IPS-NIHi11 (cell line): ENCODE measurements around the gene ANXA11.
"Not testable (repeated sequence)": the region's sequence is repeated elsewhere in the genome, so short reads cannot be mapped to it uniquely, and the experiment has no call there.

Experiments used
- DNase-seq: peaks from one replicate; pipeline ENCODE4 v3.0.0; 2012; ENCODE audit warnings: mixed read lengths, low spot score

ANXA11 gene

GRCh38 chr10:80207768-80208370 lies 2.5 kb upstream of the ANXA11 start:
- no peak for DNase-seq

DNA sequence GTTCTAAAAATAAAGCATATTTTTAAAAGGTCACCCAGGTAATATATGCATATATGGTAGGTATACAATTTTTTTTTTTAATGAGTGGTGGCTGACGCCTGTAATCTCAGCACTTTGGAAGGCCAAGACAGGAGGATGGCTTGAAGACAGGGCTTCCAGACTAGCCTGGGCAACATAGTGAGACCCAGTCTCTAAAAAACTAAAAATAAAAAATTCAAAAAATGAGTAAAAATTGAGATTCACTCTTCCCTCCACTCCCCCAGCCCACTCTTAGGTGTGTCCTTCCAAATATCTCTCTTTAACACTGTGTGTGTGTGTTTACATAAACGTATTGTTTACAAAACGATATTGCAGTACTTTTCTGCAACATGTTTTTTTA lies 929 bp upstream of the ANXA11 start:
- no peak for DNase-seq

- peak; percentile 45 for DNase-seq
These were observed 460 bp downstream of the ANXA11 start for GRCh38 chr10:80204677-80205476.

DNA sequence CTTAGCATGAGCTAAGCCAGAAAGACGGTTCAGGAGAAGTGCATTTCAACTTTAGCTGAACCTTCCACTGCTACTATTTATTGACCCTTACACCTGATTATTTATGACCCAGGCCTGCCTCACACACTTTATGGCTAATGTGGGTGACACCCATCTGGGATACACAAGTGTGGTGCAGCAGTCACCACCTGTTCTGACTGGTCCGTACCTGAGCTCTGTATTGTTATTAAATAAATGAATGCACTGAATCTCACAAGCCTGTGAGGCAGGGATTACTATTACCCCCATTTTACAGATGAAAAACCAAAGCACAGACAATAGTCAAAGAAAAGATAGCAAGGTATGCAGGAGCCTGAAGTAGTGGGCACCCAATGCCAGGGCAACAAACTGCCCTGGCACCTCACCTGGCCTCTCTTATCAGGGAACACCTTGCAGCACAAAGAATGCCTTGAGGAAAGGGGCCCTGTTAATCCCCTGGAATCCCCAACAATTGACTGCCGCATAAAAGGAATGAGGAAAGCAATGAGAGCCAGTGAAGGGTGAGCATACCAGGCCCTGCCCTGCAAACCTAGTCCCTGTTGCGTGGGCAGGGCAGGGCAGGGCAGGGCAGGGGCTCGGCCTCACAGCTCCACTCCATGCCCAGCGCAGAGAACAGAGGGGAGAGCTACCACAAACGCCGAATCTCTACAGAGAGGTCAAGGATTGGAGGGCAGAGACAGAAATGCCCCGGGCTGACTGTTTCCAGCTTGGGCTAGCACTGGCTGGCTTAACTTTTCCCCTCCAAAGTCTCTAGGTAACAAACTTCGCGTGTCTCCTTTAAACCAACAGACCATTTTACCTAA lies 1.3 kb downstream of the ANXA11 start:
- DNase-seq: peak; percentile 58

DNA sequence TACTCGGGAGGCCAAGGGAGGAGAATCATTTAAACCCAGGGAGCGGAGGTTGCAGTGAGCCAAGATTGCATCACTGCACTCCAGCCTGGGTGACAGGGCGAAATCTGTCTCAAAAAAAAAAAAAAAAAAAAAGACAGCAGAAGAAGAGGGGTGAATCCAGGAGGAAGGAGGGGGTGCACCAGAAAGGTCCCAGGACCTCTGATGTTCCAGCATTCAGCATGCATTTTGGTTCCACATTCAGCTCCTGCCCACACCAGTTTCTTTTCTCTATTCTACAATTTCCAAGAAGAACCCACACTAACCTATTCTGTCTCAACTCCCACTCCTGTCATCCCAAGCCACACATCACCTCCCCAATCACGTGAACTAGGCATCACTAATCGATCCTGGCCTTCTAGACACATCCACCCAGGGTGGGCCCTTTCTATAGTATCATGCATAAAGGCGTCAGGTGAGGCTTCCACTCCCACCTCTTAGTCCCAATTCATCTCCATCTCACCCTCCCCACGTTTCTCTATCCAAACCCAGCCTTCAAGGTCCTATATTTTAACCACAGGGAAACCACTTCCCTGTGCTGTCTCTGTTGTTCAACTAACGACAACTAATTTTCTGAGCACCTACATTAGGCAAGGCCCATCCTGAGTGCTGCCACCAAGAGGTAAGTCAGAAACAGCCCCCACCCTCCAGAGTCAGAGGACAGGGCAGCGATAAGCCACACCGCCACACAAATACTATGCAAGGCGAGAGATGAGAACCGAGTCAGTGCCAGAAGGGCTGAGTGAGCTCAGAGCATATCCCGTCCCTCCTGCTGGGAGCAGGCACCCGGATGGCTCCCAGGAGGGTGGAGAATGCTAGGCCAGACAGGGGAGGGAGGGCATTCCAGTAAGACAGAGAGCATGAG lies 2.2 kb downstream of the ANXA11 start:
- peak; percentile 67 for DNase-seq

GRCh38 chr10:80202530-80202929 lies 2.8 kb downstream of the ANXA11 start:
- DNase-seq: not testable (repeated sequence)

- no peak for DNase-seq
These were observed 3.7 kb downstream of the ANXA11 start for GRCh38 chr10:80201608-80202141.

- no peak for DNase-seq
These were observed 4.7 kb downstream of the ANXA11 start for GRCh38 chr10:80200687-80201086.

DNA sequence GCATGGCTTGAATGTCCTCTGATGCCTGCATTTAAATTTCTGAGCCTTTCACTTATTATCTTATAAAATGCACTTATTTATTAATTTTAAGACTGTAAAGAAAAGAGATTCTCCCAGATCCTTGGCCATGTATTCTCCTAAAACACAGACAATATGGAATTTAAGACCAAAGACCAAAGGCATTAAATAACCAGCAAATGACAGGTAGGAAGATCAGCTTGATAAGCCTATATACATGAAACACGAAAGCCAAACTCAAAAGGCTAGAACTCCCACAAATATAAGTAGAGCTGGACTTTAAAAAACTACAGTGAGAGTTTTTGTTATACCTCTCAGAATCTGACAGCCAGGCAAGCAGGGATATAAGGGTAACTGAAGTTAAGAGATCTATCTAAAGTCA lies 5.1 kb downstream of the ANXA11 start:
- DNase-seq: no peak

- no peak for DNase-seq
These were observed 5.5 kb downstream of the ANXA11 start for GRCh38 chr10:80199828-80200227.

DNA sequence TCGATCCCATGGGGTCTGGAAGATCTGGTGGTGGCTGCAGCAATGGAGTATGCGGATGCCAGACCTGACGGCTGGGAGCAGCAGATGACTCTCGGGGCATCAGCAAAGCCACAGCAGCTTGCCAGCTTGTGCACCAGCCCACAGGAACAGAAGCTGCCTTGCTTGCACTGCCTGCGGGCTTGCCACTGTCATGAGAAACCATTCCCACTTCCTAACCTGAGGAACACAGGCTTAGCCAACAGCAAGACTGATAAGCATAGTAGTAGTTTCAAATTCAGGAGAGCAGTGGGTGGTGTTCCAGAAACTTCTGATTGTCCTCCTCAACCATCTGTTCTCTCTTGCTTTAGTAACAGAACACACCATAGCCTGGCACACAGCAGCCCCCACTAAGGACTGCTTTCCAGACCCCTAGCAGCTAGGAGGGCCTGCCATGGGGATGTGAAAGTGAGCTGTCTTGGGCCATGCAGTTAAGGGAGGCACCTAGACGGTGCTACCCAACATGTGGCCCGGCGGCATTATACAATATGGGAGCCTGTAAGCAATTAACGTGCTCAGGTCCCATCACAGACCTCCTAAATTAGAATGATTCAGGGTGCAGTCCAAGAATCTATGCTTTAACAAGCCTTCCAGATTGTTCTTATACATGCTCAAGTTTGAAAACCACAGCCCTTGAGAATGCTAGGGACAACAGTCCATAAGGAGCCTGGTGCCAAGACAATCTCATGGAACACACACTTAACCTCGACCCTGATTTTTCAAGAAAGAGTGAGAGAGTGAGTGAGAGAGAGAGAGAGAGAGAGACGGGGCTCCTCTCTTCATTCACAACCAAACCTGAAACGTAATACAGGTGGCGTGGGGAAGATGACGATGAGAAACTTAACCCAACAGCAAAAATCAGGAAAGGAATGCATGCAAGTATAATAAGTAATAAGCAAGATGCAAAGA lies 7.1 kb downstream of the ANXA11 start:
- no peak for DNase-seq

GRCh38 chr10:80196950-80197315 lies 8.4 kb downstream of the ANXA11 start:
- no peak for DNase-seq

GRCh38 chr10:80196270-80196949 lies 8.9 kb downstream of the ANXA11 start:
- no peak for DNase-seq

GRCh38 chr10:80195046-80195574 lies 10.2 kb downstream of the ANXA11 start:
- DNase-seq: no peak

DNA sequence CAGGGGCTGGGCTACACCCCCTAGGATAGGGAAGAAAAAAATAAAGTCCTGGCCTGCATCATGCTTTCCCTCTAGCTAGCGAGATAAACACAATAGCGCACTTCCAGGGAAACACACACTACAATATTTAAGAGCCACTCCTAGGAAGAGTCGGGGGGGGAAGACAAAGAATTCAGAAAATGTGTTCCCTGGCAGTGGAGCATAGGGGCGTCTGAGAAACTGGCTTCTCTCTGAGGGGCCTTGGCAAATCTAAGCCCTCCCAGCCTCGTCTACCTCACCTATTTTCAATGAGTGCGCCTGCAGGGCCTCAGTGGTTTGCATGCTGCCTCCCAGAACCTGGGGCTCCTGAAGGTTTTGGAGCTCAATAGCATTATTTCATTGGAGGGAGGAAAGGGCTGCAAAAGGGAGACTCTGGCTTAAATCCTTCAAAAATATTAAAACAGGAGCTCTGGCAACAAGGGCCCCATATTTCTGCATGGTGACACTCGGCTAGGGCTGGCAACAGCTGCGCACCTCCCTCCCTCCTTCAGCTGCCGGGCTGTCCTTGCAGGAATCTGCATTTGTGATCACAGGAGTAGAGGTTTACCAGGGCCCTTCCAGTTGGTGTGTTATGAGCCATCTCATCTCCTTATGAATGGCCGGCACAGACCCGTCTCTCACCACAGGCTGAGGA lies 10.8 kb downstream of the ANXA11 start:
- DNase-seq: no peak

GRCh38 chr10:80192553-80192952 lies 12.8 kb downstream of the ANXA11 start:
- DNase-seq: no peak

DNA sequence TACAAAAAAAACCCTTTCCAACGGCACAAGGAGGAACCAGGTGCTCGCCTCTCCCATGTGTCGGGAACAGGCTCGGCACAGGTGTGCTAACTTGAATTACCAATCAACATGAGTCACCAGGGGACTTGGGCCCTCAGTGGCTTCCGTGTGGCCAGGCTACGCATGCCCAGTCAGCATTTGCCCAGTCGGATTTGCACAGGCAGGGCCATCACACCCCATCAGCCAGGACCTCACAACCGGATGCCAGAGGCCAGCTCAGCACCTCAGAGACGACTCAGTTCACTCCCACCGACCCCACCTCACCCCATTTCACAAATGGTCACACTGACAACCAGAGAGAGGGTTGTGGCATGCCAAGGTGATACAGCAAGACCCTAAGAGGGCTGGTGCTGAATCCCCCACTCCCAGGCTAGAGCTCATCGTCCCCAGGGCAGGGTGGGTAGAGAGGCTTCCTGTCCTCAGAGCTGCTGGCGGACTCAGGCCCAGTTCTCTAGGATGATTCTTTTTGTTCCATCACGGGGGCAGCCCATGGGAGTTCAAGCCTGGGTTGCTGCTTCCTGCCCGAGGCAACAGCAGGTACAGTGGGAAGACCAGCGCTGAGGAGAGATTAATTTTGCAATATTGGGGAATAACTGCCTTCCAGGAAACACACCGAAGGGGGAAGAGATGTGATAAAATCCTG lies 13.6 kb downstream of the ANXA11 start:
- DNase-seq: no peak

DNA sequence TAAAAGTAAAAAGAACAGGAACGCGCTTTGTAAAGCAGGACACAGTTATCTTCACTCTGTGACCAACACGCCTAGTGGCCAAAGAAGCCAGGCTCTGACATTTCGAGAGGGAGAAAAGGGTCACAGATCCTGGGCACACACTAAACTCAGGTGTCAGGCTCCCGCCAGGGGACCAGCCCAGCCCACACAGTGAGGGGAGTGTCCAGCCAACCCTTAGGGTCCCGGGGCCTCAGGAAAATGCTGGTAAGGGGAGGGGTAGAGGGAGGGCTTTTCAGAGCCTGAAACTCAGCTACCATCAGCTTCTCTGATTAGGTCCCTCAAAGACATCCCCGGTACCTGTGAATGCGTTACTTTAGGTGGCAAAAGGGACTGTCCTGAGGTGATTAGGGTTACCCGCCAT lies 16.6 kb downstream of the ANXA11 start:
- no peak for DNase-seq
